ENCODE results near the gene VEGFD. TPM values are rescaled to one million over a fixed set of nuclear protein-coding genes. Genes with fewer than 3 reads are reported as not detected.

Gene VEGFD
- total and polyA plus RNA-seq, 2 donors (not counting 1 experiment from before 2014, with no cell fraction given): 2.0 to 7.9 TPM

- Histone ChIP-seq H3K4me3 (replicated peaks in 1 of 4; ENCODE audit: control extremely low read depth in 1 of 4, insufficient read depth in 1 of 4, low read depth in 3 of 4, low read length in 4 of 4) (no peak overlapping the region), H2AFZ (ENCODE audit: low read length) (no peak overlapping the region), H3K9me3 (ENCODE audit: control insufficient read depth, insufficient read depth, low read depth, low read length) (no peaks in the 10 kb centered on the region), H3K9ac (ENCODE audit: insufficient read depth, low read length) (no peak overlapping the region), H3K27ac (ENCODE audit: insufficient read depth, low read length) (no peak overlapping the region), H4K20me1 (ENCODE audit: control insufficient read depth, extremely low read depth, insufficient read depth, low read length) (no peaks in the 10 kb centered on the region), H3K27me3 (ENCODE audit: control insufficient read depth, insufficient read depth, low read length) (no peaks in the 10 kb centered on the region), H3K36me3 (ENCODE audit: control insufficient read depth, insufficient read depth, low read length) (no peaks in the 10 kb centered on the region), H3K4me1 (ENCODE audit: control insufficient read depth, extremely low read depth, insufficient read depth, low read length) (no peaks in the 10 kb centered on the region), H3K4me2 (ENCODE audit: extremely low read depth, insufficient read depth, low read length) (no peak overlapping the region), H3K79me2 (ENCODE audit: control insufficient read depth, insufficient read depth, low read length) (no peaks in the 10 kb centered on the region)
- no peak for TF ChIP-seq EZH2 (IDR thresholded peaks at IDR 0.05; ENCODE audit: low read length, missing control alignments)
- no peak for TF ChIP-seq CTCF (conservative IDR thresholded peaks at IDR 0.05 in 1 of 2, IDR thresholded peaks at IDR 0.05 in 1 of 2; ENCODE audit: low read depth in 1 of 2, low read length in 2 of 2)
- DNase-seq (ENCODE audit: low read depth in 2 of 2): no peak
Observed at GRCh38 chrX:15376956-15377355, 7.3 kb downstream of the VEGFD start.

DNA sequence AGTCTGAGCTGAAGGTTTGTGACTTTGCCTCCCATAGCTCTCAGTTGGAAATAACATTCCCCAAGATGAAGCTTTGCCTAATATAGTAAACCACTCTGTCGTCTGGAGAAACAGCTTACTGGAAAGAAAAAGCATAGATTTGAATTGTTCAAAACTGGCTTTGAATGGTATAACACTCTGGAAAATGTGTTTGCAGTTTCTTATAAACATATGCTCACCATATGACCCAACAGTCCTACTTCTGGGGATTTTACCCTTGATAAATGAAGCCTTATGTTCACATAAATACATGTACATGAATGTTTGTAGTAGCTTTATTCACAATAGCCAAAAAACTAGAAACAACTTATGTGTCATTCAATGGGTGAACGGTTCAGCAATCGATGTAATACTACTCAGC lies 10.2 kb downstream of the VEGFD start:
- peak in 1 of 2 donors; percentile 59 for DNase-seq (ENCODE audit: low read depth in 2 of 2)
- H3K4me2 ChIP-seq (ENCODE audit: extremely low read depth, insufficient read depth, low read length): no peak overlapping the region
- no peaks in the 10 kb centered on the region for H3K4me1 ChIP-seq (ENCODE audit: control insufficient read depth, extremely low read depth, insufficient read depth, low read length)
- no peaks in the 10 kb centered on the region for H4K20me1 ChIP-seq (ENCODE audit: control insufficient read depth, extremely low read depth, insufficient read depth, low read length)
- no peaks in the 10 kb centered on the region for H3K36me3 ChIP-seq (ENCODE audit: control insufficient read depth, insufficient read depth, low read length)
- H3K9me3 ChIP-seq (ENCODE audit: control insufficient read depth, insufficient read depth, low read depth, low read length): no peaks in the 10 kb centered on the region
- H3K27ac ChIP-seq (ENCODE audit: insufficient read depth, low read length): no peak overlapping the region
- no peak overlapping the region for H2AFZ ChIP-seq (ENCODE audit: low read length)
- no peaks in the 10 kb centered on the region for H3K27me3 ChIP-seq (ENCODE audit: control insufficient read depth, insufficient read depth, low read length)
- TF ChIP-seq CTCF (conservative IDR thresholded peaks at IDR 0.05 in 1 of 2, IDR thresholded peaks at IDR 0.05 in 1 of 2; ENCODE audit: low read depth in 1 of 2, low read length in 2 of 2) (no peak), EZH2 (IDR thresholded peaks at IDR 0.05; ENCODE audit: low read length, missing control alignments) (no peak)
- H3K79me2 ChIP-seq (ENCODE audit: control insufficient read depth, insufficient read depth, low read length): no peaks in the 10 kb centered on the region
- no peak overlapping the region for H3K9ac ChIP-seq (ENCODE audit: insufficient read depth, low read length)
- no peak overlapping the region for H3K4me3 ChIP-seq (replicated peaks in 1 of 4; ENCODE audit: control extremely low read depth in 1 of 4, insufficient read depth in 1 of 4, low read depth in 3 of 4, low read length in 4 of 4)

DNA sequence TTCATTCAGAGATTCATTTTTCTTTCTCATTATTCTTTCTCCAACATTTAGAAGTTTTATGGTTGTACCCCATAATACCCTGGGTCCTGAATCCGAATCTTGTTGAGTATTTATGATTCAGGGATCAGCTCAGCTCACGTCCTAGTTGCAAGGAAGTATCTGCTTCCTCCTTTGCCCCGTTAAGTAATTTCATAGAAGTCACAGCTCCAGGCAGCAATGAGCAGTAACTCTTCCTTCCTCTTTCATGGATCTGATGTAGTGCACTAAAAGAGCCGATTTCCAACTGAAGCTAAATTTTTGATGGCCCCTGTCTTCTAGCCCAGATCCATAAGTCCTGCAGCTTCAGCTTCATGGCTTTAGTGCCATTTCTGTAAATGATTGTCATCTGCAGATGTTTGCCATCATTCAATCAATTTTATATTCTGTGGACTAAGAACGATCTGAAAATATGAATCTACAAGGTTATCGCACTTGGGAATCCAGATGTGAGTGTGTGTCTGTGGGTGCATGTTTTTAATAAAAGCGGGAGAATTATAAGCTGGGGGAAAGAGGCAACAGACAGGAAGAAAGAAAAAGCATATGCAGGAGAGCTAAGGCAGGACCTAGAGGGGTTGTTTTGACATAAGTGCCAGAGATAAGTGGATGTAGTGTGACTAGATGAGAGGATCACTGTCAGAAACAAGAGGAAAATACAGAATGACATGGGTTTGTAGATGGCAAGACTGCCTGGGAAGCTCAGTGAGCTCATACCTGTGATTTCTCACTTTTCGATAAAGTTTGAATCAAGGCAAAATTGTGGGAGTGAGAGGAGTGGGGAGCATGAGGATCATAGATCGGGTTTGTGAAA lies 17.5 kb downstream of the VEGFD start:
- no peaks in the 10 kb centered on the region for H3K27me3 ChIP-seq (ENCODE audit: control insufficient read depth, insufficient read depth, low read length)
- no peak overlapping the region for H3K9ac ChIP-seq (ENCODE audit: insufficient read depth, low read length)
- no peak overlapping the region for H2AFZ ChIP-seq (ENCODE audit: low read length)
- no peaks in the 10 kb centered on the region for H3K4me1 ChIP-seq (ENCODE audit: control insufficient read depth, extremely low read depth, insufficient read depth, low read length)
- no peak overlapping the region for H3K4me3 ChIP-seq (replicated peaks in 1 of 4; ENCODE audit: control extremely low read depth in 1 of 4, insufficient read depth in 1 of 4, low read depth in 3 of 4, low read length in 4 of 4)
- DNase-seq (ENCODE audit: low read depth in 2 of 2): no peak
- H3K79me2 ChIP-seq (ENCODE audit: control insufficient read depth, insufficient read depth, low read length): no peaks in the 10 kb centered on the region
- H4K20me1 ChIP-seq (ENCODE audit: control insufficient read depth, extremely low read depth, insufficient read depth, low read length): no peaks in the 10 kb centered on the region
- no peak overlapping the region for H3K27ac ChIP-seq (ENCODE audit: insufficient read depth, low read length)
- no peaks in the 10 kb centered on the region for H3K9me3 ChIP-seq (ENCODE audit: control insufficient read depth, insufficient read depth, low read depth, low read length)
- no peak overlapping the region for H3K4me2 ChIP-seq (ENCODE audit: extremely low read depth, insufficient read depth, low read length)
- no peaks in the 10 kb centered on the region for H3K36me3 ChIP-seq (ENCODE audit: control insufficient read depth, insufficient read depth, low read length)
- TF ChIP-seq CTCF (conservative IDR thresholded peaks at IDR 0.05 in 1 of 2, IDR thresholded peaks at IDR 0.05 in 1 of 2; ENCODE audit: low read depth in 1 of 2, low read length in 2 of 2): no peak
- TF ChIP-seq EZH2 (IDR thresholded peaks at IDR 0.05; ENCODE audit: low read length, missing control alignments): no peak
